Measurements from ENCODE around the gene DES.

Gene DES

GRCh38 chr2:219451661-219452360 is 33.6 kb downstream of the DES start:
- Histone ChIP-seq H3K27ac (ENCODE audit: low read depth, low read length) (peak overlapping the region; percentile 83), H3K9ac (ENCODE audit: low read length) (peak overlapping the region; percentile 95), H3K27me3 (ENCODE audit: control insufficient read depth in 1 of 2, insufficient read depth in 2 of 2, low read length in 2 of 2) (no peaks in the 10 kb centered on the region), H3K4me3 (ENCODE audit: low read depth in 1 of 2, low read length in 2 of 2) (peak overlapping the region in 1 of 2 donors; percentile 51), H3K36me3 (ENCODE audit: insufficient read depth, low read length) (peaks cover 29% of the 10 kb centered on the region), H3K9me3 (ENCODE audit: low read length) (no peaks in the 10 kb centered on the region), H3K4me1 (ENCODE audit: insufficient read depth, low read length) (peaks cover 65% of the 10 kb centered on the region)

- peak overlapping the region in 1 of 2 donors; percentile 51 for H3K4me3 ChIP-seq (ENCODE audit: low read depth in 1 of 2, low read length in 2 of 2)
- peaks cover 37% of the 10 kb centered on the region for H3K36me3 ChIP-seq (ENCODE audit: insufficient read depth, low read length)
- H3K9ac ChIP-seq (ENCODE audit: low read length), result peak overlapping the region; percentile 95
- peak overlapping the region; percentile 83 for H3K27ac ChIP-seq (ENCODE audit: low read depth, low read length)
- no peaks in the 10 kb centered on the region for H3K27me3 ChIP-seq (ENCODE audit: control insufficient read depth in 1 of 2, insufficient read depth in 2 of 2, low read length in 2 of 2)
- peaks cover 70% of the 10 kb centered on the region for H3K4me1 ChIP-seq (ENCODE audit: insufficient read depth, low read length)
- H3K9me3 ChIP-seq (ENCODE audit: low read length), result no peaks in the 10 kb centered on the region
Measured at GRCh38 chr2:219452361-219453317, 34.5 kb downstream of the DES start.

- peak overlapping the region; percentile 83 for H3K27ac ChIP-seq (ENCODE audit: low read depth, low read length)
- peaks cover 39% of the 10 kb centered on the region for H3K36me3 ChIP-seq (ENCODE audit: insufficient read depth, low read length)
- H3K9me3 ChIP-seq (ENCODE audit: low read length), result no peaks in the 10 kb centered on the region
- peak overlapping the region in 1 of 2 donors; percentile 14 for H3K4me3 ChIP-seq (ENCODE audit: low read depth in 1 of 2, low read length in 2 of 2)
- peaks cover 83% of the 10 kb centered on the region for H3K4me1 ChIP-seq (ENCODE audit: insufficient read depth, low read length)
- H3K27me3 ChIP-seq (ENCODE audit: control insufficient read depth in 1 of 2, insufficient read depth in 2 of 2, low read length in 2 of 2), result no peaks in the 10 kb centered on the region
- peak overlapping the region; percentile 47 for H3K9ac ChIP-seq (ENCODE audit: low read length)
Measured at GRCh38 chr2:219453671-219454590, 35.8 kb downstream of the DES start.

- peak overlapping the region; percentile 53 for H3K27ac ChIP-seq (ENCODE audit: low read depth, low read length)
- peak overlapping the region; percentile 19 for H3K9ac ChIP-seq (ENCODE audit: low read length)
- no peaks in the 10 kb centered on the region for H3K27me3 ChIP-seq (ENCODE audit: control insufficient read depth in 1 of 2, insufficient read depth in 2 of 2, low read length in 2 of 2)
- peaks cover 31% of the 10 kb centered on the region for H3K36me3 ChIP-seq (ENCODE audit: insufficient read depth, low read length)
- peaks cover 84% of the 10 kb centered on the region for H3K4me1 ChIP-seq (ENCODE audit: insufficient read depth, low read length)
- H3K9me3 ChIP-seq (ENCODE audit: low read length), result no peaks in the 10 kb centered on the region
- H3K4me3 ChIP-seq (ENCODE audit: low read depth in 1 of 2, low read length in 2 of 2), result no peak overlapping the region
Measured at GRCh38 chr2:219455581-219455980, 37.4 kb downstream of the DES start.

GRCh38 chr2:219457784-219458369 is 39.7 kb downstream of the DES start:
- Histone ChIP-seq H3K36me3 (ENCODE audit: insufficient read depth, low read length) (peaks cover 34% of the 10 kb centered on the region), H3K4me3 (ENCODE audit: low read depth in 1 of 2, low read length in 2 of 2) (no peak overlapping the region), H3K9me3 (ENCODE audit: low read length) (no peaks in the 10 kb centered on the region), H3K27ac (ENCODE audit: low read depth, low read length) (peak overlapping the region; percentile 98), H3K9ac (ENCODE audit: low read length) (no peak overlapping the region), H3K27me3 (ENCODE audit: control insufficient read depth in 1 of 2, insufficient read depth in 2 of 2, low read length in 2 of 2) (no peaks in the 10 kb centered on the region), H3K4me1 (ENCODE audit: insufficient read depth, low read length) (peaks cover 80% of the 10 kb centered on the region)

GRCh38 chr2:219458996-219459395 is 40.8 kb downstream of the DES start:
- peaks cover 77% of the 10 kb centered on the region for H3K4me1 ChIP-seq (ENCODE audit: insufficient read depth, low read length)
- no peaks in the 10 kb centered on the region for H3K9me3 ChIP-seq (ENCODE audit: low read length)
- peak overlapping the region; percentile 26 for H3K9ac ChIP-seq (ENCODE audit: low read length)
- peaks cover 40% of the 10 kb centered on the region for H3K36me3 ChIP-seq (ENCODE audit: insufficient read depth, low read length)
- peak overlapping the region; percentile 98 for H3K27ac ChIP-seq (ENCODE audit: low read depth, low read length)
- no peak overlapping the region for H3K4me3 ChIP-seq (ENCODE audit: low read depth in 1 of 2, low read length in 2 of 2)
- no peaks in the 10 kb centered on the region for H3K27me3 ChIP-seq (ENCODE audit: control insufficient read depth in 1 of 2, insufficient read depth in 2 of 2, low read length in 2 of 2)

GRCh38 chr2:219459460-219460311 is 41.5 kb downstream of the DES start:
- Histone ChIP-seq H3K9ac (ENCODE audit: low read length) (peak overlapping the region; percentile 59), H3K27ac (ENCODE audit: low read depth, low read length) (peak overlapping the region; percentile 98)

GRCh38 chr2:219460424-219460926 is 42.3 kb downstream of the DES start:
- H3K27me3 ChIP-seq (ENCODE audit: control insufficient read depth in 1 of 2, insufficient read depth in 2 of 2, low read length in 2 of 2), result no peaks in the 10 kb centered on the region
- peak overlapping the region; percentile 59 for H3K9ac ChIP-seq (ENCODE audit: low read length)
- peak overlapping the region; percentile 98 for H3K27ac ChIP-seq (ENCODE audit: low read depth, low read length)
- no peak overlapping the region for H3K4me3 ChIP-seq (ENCODE audit: low read depth in 1 of 2, low read length in 2 of 2)
- H3K9me3 ChIP-seq (ENCODE audit: low read length), result no peaks in the 10 kb centered on the region
- H3K36me3 ChIP-seq (ENCODE audit: insufficient read depth, low read length), result peaks cover 45% of the 10 kb centered on the region
- H3K4me1 ChIP-seq (ENCODE audit: insufficient read depth, low read length), result peaks cover 79% of the 10 kb centered on the region

More at GRCh38 chr2:219459460-219460311, 41.5 kb downstream of the DES start:
- Histone ChIP-seq H3K4me1 (ENCODE audit: insufficient read depth, low read length) (peaks cover 77% of the 10 kb centered on the region), H3K4me3 (ENCODE audit: low read depth in 1 of 2, low read length in 2 of 2) (no peak overlapping the region), H3K36me3 (ENCODE audit: insufficient read depth, low read length) (peaks cover 47% of the 10 kb centered on the region), H3K27me3 (ENCODE audit: control insufficient read depth in 1 of 2, insufficient read depth in 2 of 2, low read length in 2 of 2) (no peaks in the 10 kb centered on the region), H3K9me3 (ENCODE audit: low read length) (no peaks in the 10 kb centered on the region)

GRCh38 chr2:219461047-219461514 is 42.9 kb downstream of the DES start:
- Histone ChIP-seq H3K9me3 (ENCODE audit: low read length) (no peaks in the 10 kb centered on the region), H3K4me1 (ENCODE audit: insufficient read depth, low read length) (peaks cover 79% of the 10 kb centered on the region), H3K9ac (ENCODE audit: low read length) (peak overlapping the region; percentile 59), H3K27me3 (ENCODE audit: control insufficient read depth in 1 of 2, insufficient read depth in 2 of 2, low read length in 2 of 2) (no peaks in the 10 kb centered on the region), H3K36me3 (ENCODE audit: insufficient read depth, low read length) (peaks cover 40% of the 10 kb centered on the region), H3K4me3 (ENCODE audit: low read depth in 1 of 2, low read length in 2 of 2) (peak overlapping the region in 1 of 2 donors; percentile 44), H3K27ac (ENCODE audit: low read depth, low read length) (peak overlapping the region; percentile 98)

- Histone ChIP-seq H3K4me1 (ENCODE audit: insufficient read depth, low read length) (peaks cover 83% of the 10 kb centered on the region), H3K27me3 (ENCODE audit: control insufficient read depth in 1 of 2, insufficient read depth in 2 of 2, low read length in 2 of 2) (no peaks in the 10 kb centered on the region), H3K36me3 (ENCODE audit: insufficient read depth, low read length) (peaks cover 40% of the 10 kb centered on the region), H3K9ac (ENCODE audit: low read length) (peak overlapping the region; percentile 59), H3K4me3 (ENCODE audit: low read depth in 1 of 2, low read length in 2 of 2) (peak overlapping the region in 1 of 2 donors; percentile 44), H3K9me3 (ENCODE audit: low read length) (no peaks in the 10 kb centered on the region), H3K27ac (ENCODE audit: low read depth, low read length) (peak overlapping the region; percentile 98)
Measured at GRCh38 chr2:219461669-219462068, 43.5 kb downstream of the DES start.
